GM18519 (cell line): ENCODE data around the gene HACL1.

Experiments used
- ATAC-seq: cut with Tn5 transposase; IDR thresholded peaks from one replicate; pipeline ENCODE4 v1.9.1; 2021; ENCODE audit warnings: mild to moderate bottlenecking, moderate library complexity; ENCODE audit not compliant: unreplicated experiment, low FRiP score

HACL1 gene

DNA sequence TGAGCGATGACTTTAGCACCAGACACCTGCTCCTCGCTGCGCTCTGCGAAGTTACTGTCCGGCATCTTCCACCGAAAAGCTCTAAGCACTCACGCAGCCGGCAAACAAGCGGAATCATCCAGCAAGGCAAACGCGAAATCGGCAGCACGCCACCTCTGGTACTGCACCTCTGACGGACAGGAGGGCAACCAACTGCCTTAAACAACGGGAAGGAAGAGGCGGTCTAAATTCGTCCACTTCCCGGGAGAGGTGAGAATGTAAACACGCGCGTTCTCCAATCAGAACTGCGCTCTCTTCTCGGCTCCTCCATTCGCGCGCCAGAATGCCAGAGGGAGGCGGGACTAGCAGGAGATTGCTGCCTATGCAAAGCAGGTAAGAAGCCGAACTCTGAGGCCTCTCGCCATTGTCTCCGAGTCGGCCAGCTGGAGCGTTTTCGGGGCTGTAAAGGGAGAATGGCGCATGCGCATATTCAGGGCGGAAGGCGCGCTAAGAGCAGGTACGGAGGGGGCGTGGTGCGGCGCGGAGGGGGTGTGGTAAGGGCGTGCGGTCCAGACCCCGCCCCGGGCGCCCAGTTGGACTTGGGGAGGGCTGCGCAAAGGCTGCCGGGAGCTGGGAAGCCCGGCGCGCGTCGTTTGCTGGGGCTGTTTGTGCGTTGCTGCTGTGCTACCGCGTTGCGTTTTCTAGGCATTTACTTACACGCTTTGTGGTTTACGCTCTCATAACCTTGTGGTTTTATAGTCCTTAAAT, at the start of gene HACL1, which contains the start of gene BTD:
HACL1 (minus strand) TSS at position 171 of the 747 bp plus-strand sequence; CDS start at position 65, 106 bp downstream.
BTD (plus strand) TSS at position 347 of the 747 bp plus-strand sequence. CDS start 33,695 bp downstream, outside the sequence.
- ATAC-seq = peak; percentile 89

DNA sequence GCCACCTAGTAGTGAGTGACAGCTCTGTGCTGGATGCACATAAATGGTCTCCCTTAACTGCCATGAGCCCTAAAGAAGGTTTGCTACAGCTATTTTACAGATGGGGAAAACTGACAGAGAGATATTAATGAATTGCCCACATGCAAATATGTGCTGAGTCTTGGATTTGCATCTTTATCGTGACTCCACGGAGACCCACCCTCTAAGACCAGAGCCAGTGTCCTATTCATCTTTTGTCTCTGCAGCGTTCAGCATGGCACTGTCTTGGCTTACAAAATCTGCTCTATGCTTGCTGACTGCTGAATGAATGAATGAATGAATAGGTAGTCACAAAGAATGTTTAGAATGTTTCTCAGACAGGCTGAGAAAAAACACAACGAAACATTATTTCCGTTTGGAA, 48.5 kb upstream of the HACL1 start:
- no peak for ATAC-seq

DNA sequence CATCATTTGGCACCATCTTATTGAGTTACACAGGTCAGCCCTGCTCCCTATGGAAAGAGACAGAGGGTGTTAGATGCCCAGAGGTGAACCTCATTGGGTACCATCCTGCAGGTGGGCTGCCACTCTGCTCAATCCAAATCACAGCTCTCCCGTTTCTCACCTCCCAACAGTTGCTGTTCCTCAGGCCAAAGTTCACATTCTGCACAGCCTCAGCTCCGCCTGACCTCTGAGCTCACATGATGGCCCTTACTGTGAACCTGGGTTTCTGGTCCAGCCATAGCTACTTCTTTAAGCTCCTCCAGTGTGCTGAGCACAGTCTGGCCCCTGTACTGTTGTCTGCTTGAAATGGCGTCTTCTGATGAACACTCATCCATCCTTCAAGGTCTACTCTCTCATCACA, 48.0 kb upstream of the HACL1 start:
- ATAC-seq = no peak

- peak; percentile 81 for ATAC-seq
Observed at GRCh38 chr3:15647611-15648167, 46.3 kb upstream of the HACL1 start.

DNA sequence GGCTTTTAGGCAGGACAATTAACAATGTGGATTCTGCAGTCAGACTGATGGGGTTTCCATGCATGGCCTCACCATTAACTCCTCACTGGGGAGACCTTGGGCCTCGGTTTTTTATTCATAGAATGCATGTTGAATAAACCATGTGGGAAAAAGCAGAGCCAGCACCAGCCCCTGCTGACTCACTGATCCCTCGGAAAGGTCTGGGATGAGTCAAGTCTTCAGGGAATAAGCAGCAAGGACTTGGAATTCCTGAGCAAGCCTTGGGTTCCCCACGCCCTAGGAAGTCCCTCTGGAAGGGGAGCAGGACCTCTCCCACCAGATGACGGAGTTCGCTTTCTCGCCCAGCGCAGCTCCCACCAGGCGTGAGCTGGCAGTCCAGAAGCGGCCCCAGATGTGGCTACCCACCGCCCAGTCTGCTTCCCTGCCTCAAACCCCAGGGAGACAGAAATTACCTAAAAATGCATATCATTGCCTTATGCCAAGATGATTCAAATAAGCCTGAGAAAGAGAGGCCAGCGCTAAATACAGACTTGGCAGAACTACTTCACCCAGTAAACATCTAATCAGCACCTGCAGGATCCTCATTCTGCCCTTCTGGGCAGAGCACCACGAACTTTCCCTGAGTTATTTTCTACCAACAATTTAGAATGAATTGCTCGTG, 45.6 kb upstream of the HACL1 start:
- no peak for ATAC-seq

- no peak for ATAC-seq
Observed at GRCh38 chr3:15645740-15646501, 44.6 kb upstream of the HACL1 start.

DNA sequence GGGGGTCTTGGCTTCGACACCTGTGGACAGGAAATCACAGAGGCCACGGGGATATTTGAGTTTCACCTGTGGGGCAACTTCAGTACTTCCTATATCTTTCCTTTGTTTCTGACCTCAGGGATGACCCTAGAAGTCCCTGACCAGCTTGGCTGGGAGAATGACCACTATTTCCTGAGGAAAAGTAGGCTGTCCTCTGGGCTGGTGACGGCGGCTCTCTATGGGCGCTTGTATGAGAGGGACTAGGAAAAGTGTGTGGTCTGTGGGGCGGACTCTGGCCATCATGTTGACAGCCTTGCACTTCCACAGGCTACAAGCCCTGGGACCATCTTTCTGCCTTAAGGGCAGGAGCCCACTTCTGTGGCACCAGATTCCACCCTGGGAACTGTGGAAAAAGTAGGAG, 43.9 kb upstream of the HACL1 start:
- no peak for ATAC-seq

- ATAC-seq = no peak
Observed at GRCh38 chr3:15638891-15639262, 37.5 kb upstream of the HACL1 start.

DNA sequence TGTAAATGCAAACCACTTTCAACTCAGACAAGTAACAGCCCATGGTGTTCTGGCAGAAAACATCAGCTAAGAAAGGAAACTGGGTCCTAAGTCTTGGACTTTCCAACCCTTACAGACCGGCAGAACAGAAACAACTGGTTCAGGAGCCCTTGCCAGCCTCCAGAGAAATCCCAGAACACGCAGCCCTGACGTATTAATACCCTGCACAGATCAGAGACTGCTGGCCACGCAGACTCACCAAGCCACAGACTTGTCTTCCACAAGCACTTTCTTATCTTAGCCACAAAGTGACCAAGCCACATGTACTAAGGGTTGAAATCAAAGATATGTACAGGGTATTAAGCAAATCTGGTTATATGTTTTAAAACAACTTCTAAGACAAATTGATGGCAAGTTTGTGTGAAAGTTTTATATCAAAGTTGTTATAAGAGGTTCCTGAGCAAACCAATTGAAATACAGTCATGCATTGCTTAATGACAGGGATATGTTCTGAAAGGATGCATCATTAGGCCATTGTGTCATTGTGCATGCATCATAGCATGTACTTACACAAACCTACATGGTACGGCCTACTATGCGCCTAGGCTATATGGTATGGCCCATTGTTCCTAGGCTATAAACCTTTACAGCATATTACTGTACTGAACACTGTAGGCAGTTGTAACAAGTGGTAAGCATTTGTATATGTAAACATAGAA, 37.0 kb upstream of the HACL1 start:
- ATAC-seq = no peak

GRCh38 chr3:15637131-15637951, 36.0 kb upstream of the HACL1 start:
- no peak for ATAC-seq

DNA sequence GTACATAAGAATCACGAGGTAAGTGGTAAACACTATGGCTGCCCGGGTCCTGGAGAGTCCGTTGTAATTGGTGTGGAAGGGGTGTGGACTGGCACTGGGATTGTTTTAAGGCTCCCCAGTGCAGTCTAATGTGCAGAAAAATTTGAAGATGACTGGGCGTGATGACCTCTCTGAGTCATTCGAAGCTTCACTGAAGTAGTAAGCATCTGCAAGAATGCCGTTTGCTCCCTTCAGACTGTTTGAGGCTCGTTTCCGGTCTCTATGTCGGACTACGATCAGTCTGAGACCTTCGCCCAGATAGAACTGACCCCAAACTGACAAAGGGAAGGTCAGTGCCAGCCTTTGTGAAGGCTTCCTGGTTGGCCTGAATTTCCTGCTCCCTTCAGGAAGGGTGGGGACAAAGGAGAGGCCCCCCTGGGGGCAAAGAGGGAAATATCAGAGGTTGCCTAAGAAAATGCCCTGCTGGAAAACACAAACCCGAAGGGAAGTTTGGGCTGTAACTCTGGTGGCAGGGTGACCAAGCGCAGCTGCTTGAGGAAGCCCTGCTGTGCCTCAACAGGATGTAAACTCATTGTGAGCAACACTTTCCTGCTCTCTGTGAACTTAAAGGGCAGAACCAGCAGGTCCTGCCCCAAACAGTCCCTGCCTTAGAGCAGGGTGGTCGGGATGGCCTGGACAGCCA, 34.8 kb upstream of the HACL1 start:
- ATAC-seq = peak; percentile 47

GRCh38 chr3:15635121-15635661, 33.8 kb upstream of the HACL1 start:
- ATAC-seq = no peak

DNA sequence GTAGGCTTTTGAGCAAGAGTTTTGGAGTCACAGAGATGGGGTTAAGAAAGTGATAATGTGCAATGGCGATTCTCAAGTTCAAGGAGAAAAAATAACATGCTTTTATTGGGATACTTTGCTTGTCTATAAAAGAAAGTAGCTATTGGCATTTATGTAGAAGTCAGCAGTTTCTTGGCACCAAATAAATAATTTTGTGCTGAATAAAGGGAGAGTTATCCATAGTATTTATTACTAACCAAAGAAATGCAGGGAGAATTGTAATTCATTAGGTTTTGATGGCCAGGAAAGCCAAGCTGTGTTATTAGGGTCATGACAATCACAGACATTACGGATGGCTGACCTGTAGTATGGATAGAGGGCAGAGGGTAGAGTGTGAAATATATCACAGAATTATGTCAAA, 33.3 kb upstream of the HACL1 start:
- no peak for ATAC-seq

- ATAC-seq = no peak
Observed at GRCh38 chr3:15633766-15634598, 32.6 kb upstream of the HACL1 start.

DNA sequence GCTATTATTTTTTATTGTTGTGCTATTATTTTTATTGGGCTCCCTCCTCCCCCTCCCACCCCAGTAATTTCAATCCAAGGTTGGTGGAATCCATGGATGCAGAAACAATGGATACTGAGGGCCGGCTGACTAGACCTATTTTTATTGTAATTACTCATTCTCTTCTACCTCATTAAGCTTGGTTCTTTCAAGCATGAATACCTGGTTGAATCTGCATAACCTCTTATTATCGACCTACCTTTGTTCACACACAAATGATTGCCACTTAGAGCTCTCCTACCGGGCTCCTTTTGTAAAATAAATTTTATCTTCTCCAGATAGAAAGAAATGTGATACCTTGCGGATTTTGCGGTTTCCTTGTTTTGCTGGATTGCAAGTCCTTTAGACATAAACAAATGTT, 31.8 kb upstream of the HACL1 start:
- no peak for ATAC-seq

DNA sequence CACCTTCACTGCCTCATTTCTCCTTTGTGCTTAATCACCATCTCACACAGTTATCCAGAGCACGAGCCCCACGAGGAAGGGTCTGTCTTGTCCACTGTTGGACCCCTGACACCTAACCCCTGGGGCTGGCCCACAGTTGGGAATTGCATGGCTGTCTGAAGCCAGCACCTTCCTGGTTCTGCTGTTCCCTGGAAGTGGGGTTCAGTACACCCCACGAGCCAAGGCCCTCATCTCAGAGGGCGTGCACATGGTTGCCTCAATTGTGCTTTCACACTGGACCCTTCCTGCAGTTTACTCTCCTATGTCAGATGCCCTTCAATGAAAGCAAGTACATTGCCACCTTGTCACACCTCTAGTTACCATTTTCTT, 30.8 kb upstream of the HACL1 start:
- ATAC-seq = no peak

- no peak for ATAC-seq
Observed at GRCh38 chr3:15631426-15632211, 30.2 kb upstream of the HACL1 start.
